Epithelial cell of proximal tubule (primary cell): ENCODE results near the gene NLK. TPM values are rescaled to one million over a fixed set of nuclear protein-coding genes. Genes with fewer than 3 reads are reported as not detected.

Source experiments
- DNase-seq: peaks from one replicate; pipeline ENCODE4 v3.0.0-alpha.2; 2011; ENCODE audit warnings: low read depth
- H3K4me3 ChIP-seq: 2 replicates; pipeline ENCODE4 v1.5.1; 2011; ENCODE audit warnings: low read depth, mild to moderate bottlenecking, low read length
- total RNA-seq: library from RNA; depleted of rRNA; stranded (reverse); fragments of >200 nt; gene quantifications from 2 replicates; pipeline ENCODE4 v1.2.3, GENCODE V29; 2015
- TF ChIP-seq, protein P1 (sequence below): conservative IDR thresholded peaks from 2 replicates; pipeline ENCODE4 v1.5.1; 2012; ENCODE audit warnings: low read depth, mild to moderate bottlenecking, low read length

The NLK gene
- total RNA-seq, 1 donor from 2014 or later, result 18.6 TPM

DNA sequence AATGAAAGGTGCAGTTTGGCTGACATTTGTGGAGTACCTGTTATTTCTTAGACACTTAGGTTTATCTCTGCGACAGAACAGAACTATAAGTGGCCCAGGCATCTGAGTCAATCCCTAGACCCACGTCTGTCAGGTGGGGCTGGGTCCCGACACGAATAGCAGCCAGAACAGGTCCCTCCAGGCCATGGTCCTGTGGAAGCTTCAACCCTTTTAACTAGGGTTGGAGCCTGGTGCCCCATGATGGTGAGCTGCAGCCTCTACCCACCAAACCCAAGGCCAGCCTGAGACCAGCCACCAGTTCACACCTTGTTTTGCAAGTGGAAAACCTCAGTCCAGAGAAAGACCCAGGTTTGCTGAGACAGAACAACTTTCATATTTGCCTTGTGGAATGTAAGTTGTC lies 202.0 kb downstream of the NLK start:
- DNase-seq, result no peak
- no peak overlapping the region for H3K4me3 ChIP-seq
- TF ChIP-seq, protein P1, sequence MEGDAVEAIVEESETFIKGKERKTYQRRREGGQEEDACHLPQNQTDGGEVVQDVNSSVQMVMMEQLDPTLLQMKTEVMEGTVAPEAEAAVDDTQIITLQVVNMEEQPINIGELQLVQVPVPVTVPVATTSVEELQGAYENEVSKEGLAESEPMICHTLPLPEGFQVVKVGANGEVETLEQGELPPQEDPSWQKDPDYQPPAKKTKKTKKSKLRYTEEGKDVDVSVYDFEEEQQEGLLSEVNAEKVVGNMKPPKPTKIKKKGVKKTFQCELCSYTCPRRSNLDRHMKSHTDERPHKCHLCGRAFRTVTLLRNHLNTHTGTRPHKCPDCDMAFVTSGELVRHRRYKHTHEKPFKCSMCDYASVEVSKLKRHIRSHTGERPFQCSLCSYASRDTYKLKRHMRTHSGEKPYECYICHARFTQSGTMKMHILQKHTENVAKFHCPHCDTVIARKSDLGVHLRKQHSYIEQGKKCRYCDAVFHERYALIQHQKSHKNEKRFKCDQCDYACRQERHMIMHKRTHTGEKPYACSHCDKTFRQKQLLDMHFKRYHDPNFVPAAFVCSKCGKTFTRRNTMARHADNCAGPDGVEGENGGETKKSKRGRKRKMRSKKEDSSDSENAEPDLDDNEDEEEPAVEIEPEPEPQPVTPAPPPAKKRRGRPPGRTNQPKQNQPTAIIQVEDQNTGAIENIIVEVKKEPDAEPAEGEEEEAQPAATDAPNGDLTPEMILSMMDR, result no peak

Other genes starting within 250 kb of the NLK start
- gene NOS2, start 242.1 kb upstream of the NLK start, total RNA-seq, result under 0.01 and 0.07 TPM in 2 replicates
- gene LYRM9, start 149.3 kb upstream of the NLK start, total RNA-seq, result 2.9 and 3.2 TPM in 2 replicates